H9 (cell line): ENCODE data around the gene DUSP28. TPM values are rescaled to one million over a fixed set of nuclear protein-coding genes. Genes with fewer than 3 reads are reported as not detected.

Experiments used
- DNase-seq: peaks from one replicate; pipeline ENCODE4 v3.0.0-alpha.2; 2017
- H2AFZ ChIP-seq: one replicate; pipeline ENCODE4 v1.6.1; 2013; ENCODE audit warnings: mild to moderate bottlenecking, low read length, control low read depth, moderate library complexity
- H2AK5ac ChIP-seq: 2 replicates; pipeline ENCODE4 v1.6.1; 2013; ENCODE audit warnings: low read length, control low read depth, mixed read lengths; ENCODE audit not compliant: insufficient read length
- H2BK120ac ChIP-seq: one replicate; pipeline ENCODE4 v1.6.1; 2013; ENCODE audit warnings: low read depth, mild to moderate bottlenecking, low read length, control low read depth, inconsistent platforms; ENCODE audit not compliant: poor library complexity, severe bottlenecking
- H2BK12ac ChIP-seq: 2 replicates; pipeline ENCODE4 v1.6.1; 2013; ENCODE audit warnings: low read length, control low read depth, mixed read lengths, low read depth; ENCODE audit not compliant: insufficient read length
- H2BK15ac ChIP-seq: 2 replicates; pipeline ENCODE4 v1.6.1; 2013; ENCODE audit warnings: low read depth, low read length, control low read depth
- H2BK20ac ChIP-seq: one replicate; pipeline ENCODE4 v1.6.1; 2013; ENCODE audit warnings: low read depth, mild to moderate bottlenecking, low read length, control low read depth, inconsistent platforms; ENCODE audit not compliant: poor library complexity, severe bottlenecking
- H2BK5ac ChIP-seq: 2 replicates; pipeline ENCODE4 v1.6.1; 2013; ENCODE audit warnings: low read length, control low read depth, mixed read lengths; ENCODE audit not compliant: insufficient read length
- H3K14ac ChIP-seq: 2 replicates; pipeline ENCODE4 v1.6.1; 2013; ENCODE audit warnings: low read length, control low read depth; ENCODE audit not compliant: insufficient read depth
- H3K18ac ChIP-seq: 2 replicates; pipeline ENCODE4 v1.6.1; 2013; ENCODE audit warnings: low read depth, mild to moderate bottlenecking, mixed read lengths, low read length, control low read depth; ENCODE audit not compliant: insufficient read length
- H3K23ac ChIP-seq: 2 replicates; pipeline ENCODE4 v1.6.1; 2013; ENCODE audit warnings: low read length, control low read depth, mixed read lengths, low read depth; ENCODE audit not compliant: insufficient read length
- H3K23me2 ChIP-seq: 2 replicates; pipeline ENCODE4 v1.6.1; 2013; ENCODE audit warnings: low read depth, mild to moderate bottlenecking, mixed read lengths, low read length, control low read depth; ENCODE audit not compliant: insufficient read length, poor library complexity, severe bottlenecking
- H3K27ac ChIP-seq: 2 replicates; pipeline ENCODE4 v1.5.1; 2013; ENCODE audit warnings: low read length, control low read depth, mixed read lengths, low read depth; ENCODE audit not compliant: insufficient read length
- H3K27me3 ChIP-seq: 2 replicates; pipeline ENCODE4 v1.6.1; 2013; ENCODE audit warnings: low read length, control low read depth, inconsistent platforms; ENCODE audit not compliant: insufficient read depth
- H3K4ac ChIP-seq: 2 replicates; pipeline ENCODE4 v1.6.1; 2013; ENCODE audit warnings: low read depth, mild to moderate bottlenecking, control low read depth, inconsistent platforms, low read length, moderate library complexity
- H3K4me1 ChIP-seq: 2 replicates; pipeline ENCODE4 v1.6.1; 2013; ENCODE audit warnings: low read length, control low read depth, inconsistent platforms; ENCODE audit not compliant: insufficient read depth
- H3K4me2 ChIP-seq: 2 replicates; pipeline ENCODE4 v1.6.1; 2013; ENCODE audit warnings: low read length, control low read depth, mixed read lengths; ENCODE audit not compliant: insufficient read length, insufficient read depth
- H3K56ac ChIP-seq: 2 replicates; pipeline ENCODE4 v1.6.1; 2013; ENCODE audit warnings: low read depth, mild to moderate bottlenecking, mixed read lengths, low read length, control low read depth; ENCODE audit not compliant: insufficient read length
- H3K79me1 ChIP-seq: 2 replicates; pipeline ENCODE4 v1.6.1; 2013; ENCODE audit warnings: low read depth, mild to moderate bottlenecking, moderate library complexity, low read length, control low read depth, inconsistent platforms; ENCODE audit not compliant: insufficient read depth, poor library complexity, severe bottlenecking
- H3K79me2 ChIP-seq: 2 replicates; pipeline ENCODE4 v1.6.1; 2013; ENCODE audit warnings: low read length, control low read depth, inconsistent platforms; ENCODE audit not compliant: insufficient read depth
- H3K9ac ChIP-seq: 2 replicates; pipeline ENCODE4 v1.6.1; 2013; ENCODE audit warnings: low read length, control low read depth, mixed read lengths; ENCODE audit not compliant: insufficient read length; ENCODE audit errors: extremely low read depth
- H3K9me3 ChIP-seq: one replicate; pipeline ENCODE4 v1.6.1; 2013; ENCODE audit warnings: low read depth, low read length, inconsistent platforms; ENCODE audit not compliant: control insufficient read depth
- H3T11ph ChIP-seq: one replicate; pipeline ENCODE4 v1.6.1; 2013; ENCODE audit warnings: mild to moderate bottlenecking, low read length, control low read depth, inconsistent platforms
- H4K20me1 ChIP-seq: one replicate; pipeline ENCODE4 v1.6.1; 2013; ENCODE audit not compliant: control insufficient read depth, insufficient read length, insufficient read depth
- H4K5ac ChIP-seq: 2 replicates; pipeline ENCODE4 v1.6.1; 2013; ENCODE audit warnings: low read depth, mild to moderate bottlenecking, mixed read lengths, low read length, control low read depth; ENCODE audit not compliant: insufficient read length
- H4K8ac ChIP-seq: replicated peaks from 2 replicates; pipeline ENCODE4 v1.6.1; 2013; ENCODE audit warnings: low read length, control low read depth, mixed read lengths, low read depth; ENCODE audit not compliant: insufficient read length
- H4K91ac ChIP-seq: 2 replicates; pipeline ENCODE4 v1.6.1; 2013; ENCODE audit warnings: low read depth, mild to moderate bottlenecking, moderate library complexity, mixed read lengths, low read length, control low read depth; ENCODE audit not compliant: insufficient read length
- H3K27ac Mint-ChIP-seq, 3 experiments: 2 replicates in 2 of 3; 3 replicates in 1 of 3; pipeline ENCODE4 v1.8.0; 2020 to 2021; ENCODE audit warnings: mixed read lengths in 3 of 3, mild to moderate bottlenecking in 1 of 3, moderate library complexity in 1 of 3
- H3K27me3 Mint-ChIP-seq: 2 replicates; pipeline ENCODE4 v1.8.0; 2021; ENCODE audit warnings: low read depth, mild to moderate bottlenecking, moderate library complexity, mixed read lengths
- H3K36me3 Mint-ChIP-seq, 3 experiments: 2 replicates in 2 of 3; 3 replicates in 1 of 3; pipeline ENCODE4 v1.8.0; 2020 to 2021; ENCODE audit warnings: low read depth in 3 of 3, mixed read lengths in 3 of 3; ENCODE audit not compliant: insufficient read depth in 1 of 3
- H3K4me1 Mint-ChIP-seq, 2 experiments: 2 replicates each; pipeline ENCODE4 v1.8.0; 2020; ENCODE audit warnings: mixed read lengths in 2 of 2
- H3K4me3 Mint-ChIP-seq, 2 experiments: 2 replicates in 1 of 2; 3 replicates in 1 of 2; pipeline ENCODE4 v1.8.0; 2020 to 2021; ENCODE audit warnings: mild to moderate bottlenecking in 2 of 2, mixed read lengths in 2 of 2, moderate library complexity in 1 of 2
- H3K9me3 Mint-ChIP-seq, 2 experiments: 2 replicates in 1 of 2; 3 replicates in 1 of 2; pipeline ENCODE4 v1.8.0; 2020; ENCODE audit warnings: mild to moderate bottlenecking in 2 of 2, mixed read lengths in 2 of 2, moderate library complexity in 1 of 2
- CTCF ChIP-seq: fragments of 200-600 bp; sonication (generic); conservative IDR thresholded peaks from 3 replicates; pipeline ENCODE4 v1.8.0; 2021; ENCODE audit warnings: antibody characterized with exemption, mild to moderate bottlenecking
- WGBS: extraction: QIAGEN DNeasy Blood & Tissue Kit; methylation state at CpG from one replicate; pipeline ENCODE4 v1.1.7; 2013; ENCODE audit warnings: missing lambda C conversion rate, low lambda C conversion rate, mixed read lengths; ENCODE audit not compliant: insufficient read length; ENCODE audit errors: extremely low coverage; 5-methylcytosine and 5-hydroxymethylcytosine counted together
- total RNA-seq: library from RNA; stranded (reverse); gene quantifications from 2 replicates; pipeline ENCODE4 v1.2.1, GENCODE V29; 2021

DUSP28 gene
- total RNA-seq, 1 experiment from 2014 or later: 1.6 TPM

GRCh38 chr2:240599141-240599583 is 39.0 kb downstream of the DUSP28 start:
- DNase-seq: no peak
- Histone ChIP-seq H3K27me3 (no peaks in the 10 kb centered on the region), H4K5ac (no peak overlapping the region), H3K4me2 (no peak overlapping the region), H2BK12ac (no peak overlapping the region), H3K23ac (no peak overlapping the region), H3K79me2 (no peaks in the 10 kb centered on the region), H3K14ac (no peak overlapping the region), H3T11ph (no peak overlapping the region), H2BK120ac (no peak overlapping the region), H2BK15ac (no peak overlapping the region), H3K4me1 (no peaks in the 10 kb centered on the region), H3K9ac (no peak overlapping the region), H3K23me2 (no peaks in the 10 kb centered on the region), H2BK20ac (no peak overlapping the region), H3K18ac (no peak overlapping the region), H2AFZ (no peak overlapping the region), H4K8ac (no peak overlapping the region), H3K27ac (no peak overlapping the region), H3K56ac (no peak overlapping the region), H4K91ac (no peak overlapping the region), H3K9me3 (no peaks in the 10 kb centered on the region), H3K4ac (no peak overlapping the region), H2AK5ac (no peak overlapping the region), H3K79me1 (no peaks in the 10 kb centered on the region), H2BK5ac (no peak overlapping the region), H4K20me1 (no peaks in the 10 kb centered on the region)
- WGBS: no CpG with 5 or more reads among the region's 11 CpGs
- Mint-ChIP-seq H3K4me1 (no peaks in the 10 kb centered on the region), H3K27me3 (no peaks in the 10 kb centered on the region), H3K4me3 (no peak overlapping the region), H3K36me3 (peaks cover 0 to 13% (median 0%) of the 10 kb centered on the region in 3 experiments; a peak in 3 of 7 replicates), H3K27ac (no peak overlapping the region), H3K9me3 (no peaks in the 10 kb centered on the region)
- no peak for TF ChIP-seq CTCF
